Astrocyte of the spinal cord (primary cell): ENCODE measurements around the gene SLC16A8.

Source experiments
- DNase-seq: peaks from one replicate; pipeline ENCODE4 v3.0.0; 2011; ENCODE audit warnings: low read depth, low spot score
- H3K4me3 ChIP-seq: 2 replicates; pipeline ENCODE4 v1.5.1; 2011; ENCODE audit warnings: low read depth, mild to moderate bottlenecking, low read length, moderate library complexity
- CTCF ChIP-seq: IDR thresholded peaks from 2 replicates; pipeline ENCODE4 v1.5.1; 2012; ENCODE audit warnings: low read depth, mild to moderate bottlenecking, low read length, inconsistent platforms
- in situ Hi-C: cut with HindIII; loops from 2 replicates; pipeline ENCODE4 v1.10.0; 2017; ENCODE audit warnings: low sequenced_read_pairs

Gene SLC16A8

DNA sequence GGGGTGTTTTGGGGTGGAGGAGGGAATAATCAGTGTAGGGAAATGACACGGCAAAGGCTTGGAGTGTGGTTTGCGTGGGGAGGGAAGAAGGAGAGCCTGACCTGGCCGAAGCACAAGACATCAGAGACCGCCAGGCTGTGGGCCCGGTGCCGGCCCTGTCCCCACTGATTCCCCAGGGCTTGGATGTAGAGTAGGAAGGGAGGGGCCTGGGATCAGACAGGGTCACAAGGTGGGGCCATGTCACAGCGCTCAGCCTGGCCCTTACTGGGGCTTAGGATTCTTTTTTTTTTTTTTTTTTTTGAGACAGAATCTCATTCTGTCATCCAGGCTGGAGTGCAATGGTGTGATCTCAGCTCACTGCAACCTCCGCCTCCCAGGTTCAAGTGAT is 17.0 kb downstream of the SLC16A8 start:
- no peak for DNase-seq
- H3K4me3 ChIP-seq: no peak overlapping the region
- in situ Hi-C loops: no loop called here
- no peak for TF ChIP-seq CTCF

DNA sequence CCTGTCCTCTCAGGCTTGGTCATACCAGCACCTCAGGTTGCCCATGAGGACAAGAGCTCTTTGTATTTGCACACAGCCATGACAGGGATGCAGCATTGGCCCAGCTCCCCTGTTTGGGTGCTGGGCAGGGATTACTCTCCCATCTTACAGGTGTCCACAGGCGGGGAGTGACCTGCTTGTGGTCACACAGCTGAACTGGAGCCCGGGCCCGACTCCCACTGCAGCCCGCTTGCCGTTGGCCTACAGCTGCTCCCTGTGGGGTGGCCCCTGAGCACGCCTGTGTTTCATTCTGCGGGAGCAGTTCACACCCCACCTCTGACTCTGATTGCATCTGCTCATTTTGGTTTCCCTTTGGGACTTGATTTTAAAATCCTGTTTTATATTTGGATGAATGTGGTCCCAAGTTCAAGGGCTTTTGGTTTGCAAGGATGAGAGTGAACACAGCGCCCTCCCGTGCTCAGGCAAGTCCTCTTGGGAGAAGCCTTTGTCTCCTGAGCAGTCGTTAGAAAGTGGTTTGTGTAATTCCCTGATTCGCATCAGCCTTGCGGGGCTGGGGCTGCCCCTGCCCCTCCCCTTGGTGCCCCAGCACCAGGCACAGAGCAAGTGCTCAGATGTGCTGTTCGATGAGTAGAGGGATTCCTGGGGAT is 17.5 kb downstream of the SLC16A8 start:
- H3K4me3 ChIP-seq: no peak overlapping the region
- in situ Hi-C loops: no loop called here
- no peak for TF ChIP-seq CTCF
- no peak for DNase-seq

- no peak overlapping the region for H3K4me3 ChIP-seq
- in situ Hi-C loops: no loop called here
- no peak for DNase-seq
- no peak for TF ChIP-seq CTCF
Observed at GRCh38 chr22:38065539-38065938, 18.4 kb downstream of the SLC16A8 start.

DNA sequence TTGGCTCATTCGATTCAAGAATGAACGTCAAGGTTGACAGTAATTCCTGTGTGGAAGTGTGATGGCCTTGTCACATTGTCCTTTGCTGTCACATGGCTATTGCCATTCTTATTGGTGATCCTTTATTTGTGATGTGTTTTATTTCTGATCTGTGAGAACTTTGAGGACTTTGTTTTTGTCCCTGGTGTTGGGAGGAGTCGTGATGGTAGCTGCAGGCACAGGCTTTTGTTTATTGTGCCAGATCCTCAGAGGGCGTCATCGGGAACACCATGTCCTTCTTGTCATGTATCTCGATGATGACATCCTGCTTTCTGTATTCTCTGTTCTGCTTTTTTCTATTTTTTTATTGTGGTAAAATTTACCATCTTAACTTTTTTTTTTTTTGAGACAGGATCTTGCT is 21.2 kb downstream of the SLC16A8 start:
- no peak for TF ChIP-seq CTCF
- H3K4me3 ChIP-seq: no peak overlapping the region
- no peak for DNase-seq
- in situ Hi-C loops: no loop called here

DNA sequence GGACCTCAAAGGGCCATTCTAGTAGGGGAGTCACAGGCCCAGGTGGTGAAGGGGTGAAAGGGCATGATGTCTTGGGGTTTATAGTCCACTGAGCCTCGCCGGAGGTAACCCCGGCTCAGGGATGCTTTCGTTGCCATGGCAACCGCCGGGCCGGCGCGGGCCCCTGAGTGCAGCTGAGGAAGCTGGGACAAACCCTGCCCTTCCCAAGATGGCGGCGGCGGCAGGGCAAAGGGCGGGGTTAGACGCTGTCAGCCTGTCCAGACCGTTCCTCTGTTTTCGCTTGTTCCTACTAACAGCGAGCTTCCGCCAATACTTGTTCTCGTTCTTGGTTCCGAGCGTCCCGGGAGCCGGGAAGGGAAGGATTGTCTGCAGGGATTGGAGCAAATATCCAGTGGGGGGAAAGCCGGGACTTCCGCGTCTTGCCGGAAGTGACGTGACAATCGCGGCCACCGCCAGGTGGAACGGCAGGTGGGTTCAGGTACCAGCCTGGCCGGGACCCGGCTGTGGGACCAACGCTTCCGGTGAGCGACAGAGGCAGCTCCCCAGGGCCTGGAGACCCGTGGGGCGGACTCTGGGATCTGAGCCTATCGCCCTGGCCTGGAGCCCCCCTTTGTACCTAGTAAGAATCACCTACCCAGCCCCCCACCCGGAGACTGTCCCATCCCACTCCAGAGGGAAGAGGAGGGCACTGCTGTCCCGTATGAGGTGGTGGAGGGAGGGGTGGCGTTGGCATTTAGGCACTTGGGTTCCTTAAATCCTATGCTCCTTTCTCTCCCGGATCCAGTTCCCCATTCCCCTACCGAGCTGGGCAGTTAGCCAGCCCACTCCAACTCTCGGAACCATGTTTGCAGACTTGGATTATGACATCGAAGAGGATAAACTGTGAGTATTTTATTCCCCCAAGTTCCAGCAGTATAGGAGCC is 26.8 kb downstream of the SLC16A8 start, which contains the start of gene PICK1:
Gene PICK1 (plus strand): TSS at position 436 of the 923 bp plus-strand sequence. CDS start 406 bp downstream, at position 842.
- TF ChIP-seq CTCF: no peak
- H3K4me3 ChIP-seq: peak within 1 kb of the TSS; percentile 67
- peak; percentile 89 for DNase-seq
- in situ Hi-C loops: no loop called here

DNA sequence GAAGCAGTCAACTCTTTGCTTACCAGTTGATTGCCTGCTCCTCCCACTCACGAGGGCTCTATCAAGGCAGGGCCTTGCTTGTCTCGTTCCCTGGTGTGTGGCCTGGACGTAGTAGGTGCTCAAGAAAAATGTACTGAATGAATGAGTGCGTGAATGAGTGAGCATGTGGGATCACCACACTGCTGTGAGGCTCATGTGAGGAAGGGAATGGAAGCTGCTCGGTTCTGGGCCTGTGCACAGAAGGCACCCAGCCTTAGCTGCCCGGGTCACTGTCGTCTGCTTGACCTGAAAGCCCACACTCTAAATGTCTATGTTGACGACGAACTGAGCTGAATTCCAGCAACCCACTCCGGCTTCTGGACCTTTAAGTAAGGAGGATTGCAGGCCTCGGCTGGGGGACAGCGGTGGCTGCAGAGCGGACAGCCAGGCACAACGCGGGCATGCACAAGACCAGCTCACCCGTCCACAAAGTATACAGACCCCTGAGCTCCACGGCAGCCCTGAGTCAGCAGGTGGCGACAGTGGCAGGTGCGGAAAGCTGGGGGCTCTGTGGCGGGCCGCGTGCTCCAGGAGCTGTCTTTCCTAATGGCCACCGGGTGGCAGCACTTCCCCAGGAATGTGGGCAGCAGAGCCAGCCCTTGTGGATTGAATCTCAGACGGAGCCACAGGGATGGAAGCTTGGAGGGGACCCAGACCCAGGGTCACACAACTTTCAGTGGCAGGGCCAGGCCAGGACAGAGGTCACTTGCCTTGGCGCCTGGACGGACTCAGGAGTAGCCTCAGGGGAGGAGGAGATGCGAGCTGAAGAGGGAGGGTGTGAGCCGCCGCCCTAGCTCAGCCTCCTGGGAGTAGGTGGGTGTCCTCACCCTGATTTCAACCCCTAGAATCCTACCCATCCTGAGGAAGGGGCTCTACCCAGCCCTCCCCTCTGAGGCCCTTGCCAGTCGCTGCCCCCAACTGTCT is 31.8 kb downstream of the SLC16A8 start:
- in situ Hi-C loops: no loop called here
- peak; percentile 61 for DNase-seq
- peak; percentile 79 for TF ChIP-seq CTCF
- no peak overlapping the region for H3K4me3 ChIP-seq
